Measurements from ENCODE around the gene WFDC2.

WFDC2 gene

GRCh38 chr20:45506398-45506797, 36.8 kb downstream of the WFDC2 start:
- DNase-seq (ENCODE audit: low read depth) = no peak
- TF ChIP-seq CTCF (IDR thresholded peaks at IDR 0.05; ENCODE audit: insufficient read depth, low read depth, low read length, missing control alignments) = no peak
- no peak overlapping the region for H3K4me3 ChIP-seq (ENCODE audit: low read depth, low read length)

- peak; percentile 16 for DNase-seq (ENCODE audit: low read depth)
- no peak overlapping the region for H3K4me3 ChIP-seq (ENCODE audit: low read depth, low read length)
Observed at GRCh38 chr20:45507011-45507820, 37.7 kb downstream of the WFDC2 start.

GRCh38 chr20:45508068-45508886, 38.7 kb downstream of the WFDC2 start:
- peak; percentile 1 for DNase-seq (ENCODE audit: low read depth)
- no peak overlapping the region for H3K4me3 ChIP-seq (ENCODE audit: low read depth, low read length)
- no peak for TF ChIP-seq CTCF (IDR thresholded peaks at IDR 0.05; ENCODE audit: insufficient read depth, low read depth, low read length, missing control alignments)

More at GRCh38 chr20:45507011-45507820, 37.7 kb downstream of the WFDC2 start:
- no peak for TF ChIP-seq CTCF (IDR thresholded peaks at IDR 0.05; ENCODE audit: insufficient read depth, low read depth, low read length, missing control alignments)

- DNase-seq (ENCODE audit: low read depth) = no peak
- TF ChIP-seq CTCF (IDR thresholded peaks at IDR 0.05; ENCODE audit: insufficient read depth, low read depth, low read length, missing control alignments) = no peak
- no peak overlapping the region for H3K4me3 ChIP-seq (ENCODE audit: low read depth, low read length)
Observed at GRCh38 chr20:45509091-45509490, 39.5 kb downstream of the WFDC2 start.

- DNase-seq (ENCODE audit: low read depth) = no peak
- no peak for TF ChIP-seq CTCF (IDR thresholded peaks at IDR 0.05; ENCODE audit: insufficient read depth, low read depth, low read length, missing control alignments)
- H3K4me3 ChIP-seq (ENCODE audit: low read depth, low read length) = no peak overlapping the region
Observed at GRCh38 chr20:45510242-45510862, 40.8 kb downstream of the WFDC2 start.

- no peak for DNase-seq (ENCODE audit: low read depth)
- H3K4me3 ChIP-seq (ENCODE audit: low read depth, low read length) = no peak within 1 kb of the TSS
- no peak for TF ChIP-seq CTCF (IDR thresholded peaks at IDR 0.05; ENCODE audit: insufficient read depth, low read depth, low read length, missing control alignments)
Observed at GRCh38 chr20:45515147-45515913, 45.8 kb downstream of the WFDC2 start, which contains the start of gene SPINT3. SPINT3 (minus strand) TSS chr20:45515622; CDS start chr20:45515608, 14 bp downstream.

All from GM12865 (cell line).